22Rv1 (cell line): ENCODE data around the gene RBM18.

Experiments
- H3K27ac ChIP-seq: fragments of 450-650 bp; 2 replicates; pipeline ENCODE4 v1.5.1; 2017
- CTCF ChIP-seq: fragments of 450-650 bp; IDR thresholded peaks from 2 replicates; pipeline ENCODE4 v1.5.1; 2017; ENCODE audit warnings: mild to moderate bottlenecking
- ZFX ChIP-seq: fragments of 450-650 bp; IDR thresholded peaks from 2 replicates; pipeline ENCODE4 v1.6.1; 2017; ENCODE audit warnings: antibody characterized with exemption, borderline replicate concordance

RBM18 gene

DNA sequence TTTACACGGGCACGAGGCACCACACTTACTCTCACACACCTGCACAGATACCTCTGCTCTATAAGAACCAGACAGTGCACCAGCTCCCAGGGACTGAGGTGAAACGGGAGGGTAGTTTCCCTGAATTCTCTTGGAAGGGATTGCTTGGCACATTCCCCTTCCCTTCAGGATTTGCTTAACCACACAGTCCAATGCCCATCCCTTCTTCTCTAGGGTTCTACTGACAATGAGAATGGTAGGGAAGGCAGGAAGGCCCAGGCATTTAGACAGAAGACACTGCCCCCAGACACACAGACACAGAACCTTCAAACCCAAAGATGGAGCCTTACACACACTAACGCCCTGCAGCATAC is 35.2 kb downstream of the RBM18 start:
- TF ChIP-seq CTCF (no peak), ZFX (no peak)
- H3K27ac ChIP-seq, result no peak overlapping the region

DNA sequence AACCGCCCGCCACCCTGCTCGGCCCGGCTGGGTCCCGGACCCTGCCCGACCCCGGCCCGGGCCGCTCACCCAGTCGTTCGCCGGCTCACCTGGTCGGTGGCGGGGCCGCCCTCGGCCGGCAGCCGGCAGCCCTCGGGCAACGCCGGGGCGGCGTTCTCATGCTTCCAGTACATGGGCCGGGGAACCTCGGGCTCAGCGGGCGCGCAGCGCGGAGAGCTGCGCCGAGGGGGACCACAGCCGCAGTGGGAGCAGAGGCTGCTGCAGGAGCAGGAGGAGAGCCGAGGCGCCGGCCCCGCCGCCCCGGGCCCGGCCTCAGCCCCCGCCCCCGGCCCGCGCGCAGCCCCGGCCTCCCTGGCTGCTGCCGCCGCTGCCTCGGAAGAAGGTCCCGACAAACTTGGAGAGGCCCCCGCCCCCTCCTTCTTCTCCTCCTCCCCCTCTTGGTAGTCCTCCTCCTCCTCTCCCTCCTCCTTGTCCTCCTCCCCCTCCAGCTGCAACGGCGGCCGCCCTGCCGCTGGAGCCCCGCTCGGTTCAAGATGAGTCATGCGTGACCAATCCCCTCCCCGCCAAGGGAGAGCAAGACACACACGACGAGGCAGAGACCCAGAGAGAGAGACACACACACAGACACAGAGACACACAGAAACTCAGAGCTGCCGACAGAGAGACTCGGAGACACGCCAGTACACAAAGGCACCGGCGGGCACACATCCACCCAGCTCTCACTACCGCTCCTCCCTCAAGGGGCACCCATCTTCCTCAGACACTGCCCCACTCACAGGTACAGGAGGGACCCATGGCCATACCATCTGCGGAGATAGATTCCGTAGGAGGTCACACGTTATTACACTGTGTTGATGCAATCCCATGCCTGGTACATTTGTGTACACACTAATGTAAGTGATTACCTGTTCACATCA is 35.8 kb downstream of the RBM18 start, which contains the start of gene LHX6:
TSS of gene LHX6 (minus strand) at position 390 of the 917 bp plus-strand sequence. CDS start at position 173, 217 bp downstream.
- no peak within 1 kb of the TSS for H3K27ac ChIP-seq
- TF ChIP-seq ZFX (no peak), CTCF (no peak)

DNA sequence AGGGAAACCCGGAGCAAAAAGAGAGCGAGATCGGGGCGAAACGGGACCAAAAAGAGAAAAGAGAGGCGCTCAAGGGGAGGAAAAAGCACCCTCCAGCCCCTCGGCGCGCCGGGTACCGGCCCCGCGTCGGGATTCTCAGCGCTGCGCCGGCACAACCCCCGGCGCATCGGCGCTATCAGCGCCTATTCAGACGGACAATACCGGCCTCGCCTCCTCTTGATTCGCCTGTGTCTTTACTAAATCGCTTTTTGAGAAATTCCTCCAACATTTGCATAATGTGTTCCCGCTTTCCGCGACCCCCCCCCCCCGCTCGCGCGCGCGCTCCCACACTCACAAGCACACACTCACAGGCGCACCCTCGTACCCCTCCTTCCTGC is 36.5 kb downstream of the RBM18 start:
- no peak for TF ChIP-seq ZFX
- no peak overlapping the region for H3K27ac ChIP-seq

- TF ChIP-seq CTCF (peak; percentile 47; the same call in 1 of the 2 replicates), ZFX (no peak)
Observed at GRCh38 chr9:122227575-122227900, 37.1 kb downstream of the RBM18 start.

DNA sequence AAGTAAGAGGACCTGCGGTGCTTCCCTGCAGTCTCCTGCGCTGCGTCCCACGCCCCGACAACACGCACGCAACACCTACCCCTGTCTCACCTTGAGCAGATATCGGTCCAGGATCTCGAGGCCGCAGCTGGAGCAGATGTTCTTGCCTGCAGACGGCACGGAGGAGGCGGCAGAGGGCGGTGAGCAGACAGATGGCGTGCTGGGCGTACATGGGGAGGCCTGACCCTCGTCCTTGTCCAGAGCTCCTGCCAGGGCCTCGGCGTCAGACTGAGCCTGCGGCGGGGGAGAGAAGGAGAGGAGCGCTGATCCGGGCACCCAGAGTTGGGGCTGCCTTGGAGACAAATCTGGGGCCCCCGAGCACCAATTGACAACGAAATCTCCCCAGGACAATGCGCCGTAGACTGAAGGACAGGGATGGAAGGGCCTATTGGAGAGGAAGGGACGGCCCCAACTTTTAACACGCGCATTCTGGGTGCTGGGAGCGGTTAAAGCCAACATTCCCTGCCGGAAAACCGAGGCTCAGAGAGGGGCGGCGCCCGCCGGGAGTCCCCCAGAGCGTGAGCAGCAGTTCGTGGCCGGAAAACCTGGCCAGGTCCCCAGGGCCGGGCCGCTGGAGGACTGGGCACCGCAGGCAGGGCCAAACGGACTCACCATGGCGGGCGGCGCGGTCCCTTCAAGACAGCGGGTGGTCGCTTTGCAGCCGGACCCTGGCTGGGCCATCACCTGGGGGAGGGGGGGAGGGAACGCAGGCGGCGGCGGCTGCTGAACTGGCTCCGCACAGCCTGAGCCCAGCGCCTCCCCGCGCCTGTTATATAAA is 37.7 kb downstream of the RBM18 start:
- TF ChIP-seq ZFX (no peak), CTCF (no peak; the same call in 1 of the 2 replicates)
- H3K27ac ChIP-seq, result no peak overlapping the region

More at GRCh38 chr9:122227575-122227900, 37.1 kb downstream of the RBM18 start:
- H3K27ac ChIP-seq, result no peak overlapping the region

DNA sequence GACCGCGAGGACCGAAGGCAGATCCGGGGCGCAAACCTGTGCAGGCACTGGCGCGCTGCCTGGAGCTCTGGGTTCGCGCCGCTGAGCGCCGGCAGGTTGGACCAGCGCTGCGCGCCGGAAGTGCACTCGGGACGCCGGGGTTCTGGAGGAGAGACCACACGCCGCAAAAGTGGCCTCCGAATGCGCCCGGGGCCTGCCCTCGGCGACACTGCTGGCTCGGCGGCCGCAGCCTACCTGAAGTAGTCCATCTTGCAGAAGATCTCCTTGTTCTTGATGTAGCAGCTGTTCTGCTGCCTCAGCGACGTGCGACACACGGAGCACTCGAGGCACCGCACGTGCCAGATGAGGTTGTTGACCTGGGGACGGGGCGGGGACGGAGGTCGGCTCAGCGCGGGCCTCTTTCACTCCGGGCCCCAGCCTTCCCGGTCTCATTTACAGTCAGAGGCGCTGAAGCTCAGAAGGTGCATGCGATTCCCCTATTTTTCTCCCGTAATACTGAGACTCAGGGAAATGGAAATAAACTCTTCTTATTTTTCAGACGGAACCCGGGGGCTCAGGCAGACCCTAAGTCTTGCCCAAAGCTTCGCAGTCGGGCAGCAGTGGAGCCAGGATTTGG is 38.4 kb downstream of the RBM18 start:
- no peak overlapping the region for H3K27ac ChIP-seq
- TF ChIP-seq CTCF (no peak), ZFX (no peak)

DNA sequence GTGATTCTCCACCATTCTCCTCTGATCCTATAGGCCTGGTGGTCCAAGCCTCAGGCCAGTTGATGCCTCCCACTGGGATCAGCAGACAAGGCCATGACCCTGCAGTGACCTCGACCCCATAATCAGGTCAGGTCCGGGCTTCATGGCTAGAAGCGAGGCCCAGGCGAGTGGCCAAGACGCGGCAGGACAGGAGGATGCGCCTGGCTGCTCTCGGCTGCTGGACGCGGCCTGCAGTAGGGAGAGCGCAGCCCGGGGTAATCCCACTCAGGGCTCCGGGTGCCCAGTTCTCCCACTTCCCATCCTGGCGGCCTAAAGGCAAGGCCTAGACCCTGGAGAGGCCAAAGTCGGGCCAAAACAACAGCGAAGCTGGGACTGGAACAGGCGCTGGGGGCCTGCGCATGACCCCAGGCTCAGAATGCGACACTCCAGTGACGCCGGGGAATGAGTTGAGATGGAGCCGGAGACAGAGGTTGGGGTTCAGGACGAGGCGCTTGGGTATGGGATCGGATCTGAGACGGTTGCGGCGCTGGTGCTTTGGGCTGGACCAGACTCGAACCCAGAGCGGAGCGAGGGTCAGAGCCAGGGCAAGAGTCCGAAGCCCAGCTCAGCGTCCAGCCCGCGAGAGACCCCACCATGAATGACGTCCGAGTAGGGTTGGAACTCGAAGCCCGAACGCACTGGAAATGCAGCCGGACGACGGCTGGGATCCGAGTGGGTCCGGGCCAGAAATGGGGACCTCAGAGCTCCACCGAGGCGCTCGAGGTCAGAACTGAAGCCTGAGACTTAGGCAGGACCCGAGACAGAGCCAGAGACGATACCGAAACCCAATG is 39.1 kb downstream of the RBM18 start:
- no peak overlapping the region for H3K27ac ChIP-seq
- TF ChIP-seq ZFX (no peak), CTCF (no peak)
